ENCODE data around the gene CYP4F12.

DNA sequence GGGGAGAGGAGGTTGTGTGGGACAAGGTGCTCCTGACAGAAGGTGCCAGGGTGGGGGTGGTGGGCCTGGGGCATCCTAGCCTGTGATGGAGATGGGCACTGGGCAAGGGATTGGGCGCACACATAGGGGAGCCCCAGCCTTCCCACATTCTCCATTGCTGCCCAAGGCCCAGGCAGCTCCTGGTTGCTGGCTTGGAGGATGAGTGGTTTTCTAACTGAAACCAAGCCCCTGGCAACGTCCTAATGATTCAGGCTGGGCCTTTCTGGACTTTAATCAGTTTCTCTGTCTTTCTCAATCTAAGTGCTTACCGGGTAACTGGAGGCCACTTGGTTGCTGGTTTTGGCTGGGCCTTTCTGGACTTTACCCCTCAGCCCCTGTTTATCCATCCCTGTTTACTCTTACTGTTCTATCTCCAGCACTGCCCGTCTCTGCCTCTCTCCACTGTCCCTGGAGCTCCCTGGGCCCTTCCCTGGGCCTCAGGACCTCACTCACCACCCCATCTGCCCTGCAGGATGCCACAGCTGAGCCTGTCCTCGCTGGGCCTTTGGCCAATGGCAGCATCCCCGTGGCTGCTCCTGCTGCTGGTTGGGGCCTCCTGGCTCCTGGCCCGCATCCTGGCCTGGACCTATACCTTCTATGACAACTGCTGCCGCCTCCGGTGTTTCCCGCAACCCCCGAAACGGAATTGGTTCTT, 31.8 kb upstream of the CYP4F12 start:
- TF ChIP-seq, protein P1, sequence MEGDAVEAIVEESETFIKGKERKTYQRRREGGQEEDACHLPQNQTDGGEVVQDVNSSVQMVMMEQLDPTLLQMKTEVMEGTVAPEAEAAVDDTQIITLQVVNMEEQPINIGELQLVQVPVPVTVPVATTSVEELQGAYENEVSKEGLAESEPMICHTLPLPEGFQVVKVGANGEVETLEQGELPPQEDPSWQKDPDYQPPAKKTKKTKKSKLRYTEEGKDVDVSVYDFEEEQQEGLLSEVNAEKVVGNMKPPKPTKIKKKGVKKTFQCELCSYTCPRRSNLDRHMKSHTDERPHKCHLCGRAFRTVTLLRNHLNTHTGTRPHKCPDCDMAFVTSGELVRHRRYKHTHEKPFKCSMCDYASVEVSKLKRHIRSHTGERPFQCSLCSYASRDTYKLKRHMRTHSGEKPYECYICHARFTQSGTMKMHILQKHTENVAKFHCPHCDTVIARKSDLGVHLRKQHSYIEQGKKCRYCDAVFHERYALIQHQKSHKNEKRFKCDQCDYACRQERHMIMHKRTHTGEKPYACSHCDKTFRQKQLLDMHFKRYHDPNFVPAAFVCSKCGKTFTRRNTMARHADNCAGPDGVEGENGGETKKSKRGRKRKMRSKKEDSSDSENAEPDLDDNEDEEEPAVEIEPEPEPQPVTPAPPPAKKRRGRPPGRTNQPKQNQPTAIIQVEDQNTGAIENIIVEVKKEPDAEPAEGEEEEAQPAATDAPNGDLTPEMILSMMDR (IDR thresholded peaks at IDR 0.05): no peak
- no peak for TF ChIP-seq ZFX (IDR thresholded peaks at IDR 0.05; ENCODE audit: borderline replicate concordance)

Data from 22Rv1 (cell line).